ACHN (cell line): ENCODE results near the gene KCNMA1.
A peak's percentile ranks its signal among the peaks of the same experiment; 100 is the strongest.

Experiments used
- DNase-seq: peaks from one replicate; pipeline ENCODE4 v3.0.0-alpha.2; 2015
- in situ Hi-C: cut with HindIII; loops from 2 replicates; pipeline ENCODE4 v1.10.0; 2017; ENCODE audit warnings: low sequenced_read_pairs, low pct_ligation_motif_present, low pct_unique_long_range_greater_than_20kb

The KCNMA1 gene

GRCh38 chr10:77510695-77511094 lies 126.9 kb downstream of the KCNMA1 start:
- no peak for DNase-seq
- in situ Hi-C loops: no loop called here

- in situ Hi-C loops: no loop called here
- DNase-seq: no peak
Measured at GRCh38 chr10:77510294-77510693, 127.3 kb downstream of the KCNMA1 start.

- in situ Hi-C loops: no loop called here
- DNase-seq: no peak
Measured at GRCh38 chr10:77509391-77509790, 128.2 kb downstream of the KCNMA1 start.

GRCh38 chr10:77507291-77507880 lies 130.2 kb downstream of the KCNMA1 start:
- no peak for DNase-seq
- in situ Hi-C loops: no loop called here

- DNase-seq: no peak
- in situ Hi-C loops: no loop called here
Measured at GRCh38 chr10:77506517-77507200, 130.9 kb downstream of the KCNMA1 start.

- in situ Hi-C loops: no loop called here
- peak; percentile 89 for DNase-seq
Measured at GRCh38 chr10:77505431-77506334, 131.9 kb downstream of the KCNMA1 start.

GRCh38 chr10:77504873-77505257 lies 132.7 kb downstream of the KCNMA1 start:
- in situ Hi-C loops: no loop called here

GRCh38 chr10:77504196-77504872 lies 133.3 kb downstream of the KCNMA1 start:
- in situ Hi-C loops: no loop called here
- peak; percentile 71 for DNase-seq

More at GRCh38 chr10:77504873-77505257, 132.7 kb downstream of the KCNMA1 start:
- DNase-seq: peak; percentile 91

GRCh38 chr10:77501846-77502261 lies 135.8 kb downstream of the KCNMA1 start:
- in situ Hi-C loops: no loop called here
- DNase-seq: peak; percentile 44

- in situ Hi-C loops: no loop called here
- peak; percentile 81 for DNase-seq
Measured at GRCh38 chr10:77501152-77501845, 136.3 kb downstream of the KCNMA1 start.

GRCh38 chr10:77500754-77501151 lies 136.9 kb downstream of the KCNMA1 start:
- DNase-seq: no peak
- in situ Hi-C loops: no loop called here

- in situ Hi-C loops: no loop called here
- DNase-seq: no peak
Measured at GRCh38 chr10:77498829-77499228, 138.8 kb downstream of the KCNMA1 start.

- in situ Hi-C loops: no loop called here
- DNase-seq: no peak
Measured at GRCh38 chr10:77498210-77498609, 139.4 kb downstream of the KCNMA1 start.

GRCh38 chr10:77497748-77498147 lies 139.9 kb downstream of the KCNMA1 start:
- no peak for DNase-seq
- in situ Hi-C loops: no loop called here

GRCh38 chr10:77496941-77497420 lies 140.6 kb downstream of the KCNMA1 start:
- in situ Hi-C loops: no loop called here
- DNase-seq: no peak

GRCh38 chr10:77494756-77495541 lies 142.7 kb downstream of the KCNMA1 start:
- DNase-seq: no peak

GRCh38 chr10:77494327-77494726 lies 143.3 kb downstream of the KCNMA1 start:
- in situ Hi-C loops: no loop called here
- peak; percentile 55 for DNase-seq

More at GRCh38 chr10:77494756-77495541, 142.7 kb downstream of the KCNMA1 start:
- in situ Hi-C loops: no loop called here
